SK-N-DZ (cell line): ENCODE measurements around the gene METTL4. TPM values are rescaled to one million over a fixed set of nuclear protein-coding genes. Genes with fewer than 3 reads are reported as not detected.

ENCODE experiments used
- DNase-seq: peaks from one replicate; pipeline ENCODE4 v3.0.0-alpha.2; 2015; ENCODE audit warnings: low spot score
- polyA plus RNA-seq, 2 experiments: library from polyadenylated mRNA; depleted of rRNA; stranded (reverse); fragments of >200 nt; gene quantifications; 2 replicates each; pipeline ENCODE4 v1.2.3, GENCODE V29; 2014

The METTL4 gene
- polyA plus RNA-seq (2014; cell fraction: cytosol; rRNA removed): 18.1 and 18.4 TPM in 2 replicates
- 11.2 and 21.1 TPM in 2 replicates for polyA plus RNA-seq (2014; cell fraction: nucleus; rRNA removed)

- peak; percentile 94 for DNase-seq
These were observed at the start of gene METTL4, which contains the start of gene NDC80 for GRCh38 chr18:2571200-2572170. TSS of gene METTL4 (minus strand) at chr18:2571505. CDS start at chr18:2567216, 4,289 bp downstream. TSS of gene NDC80 (plus strand) at chr18:2571557. CDS start at chr18:2572986, 1,429 bp downstream.

GRCh38 chr18:2618009-2618408 lies 46.7 kb upstream of the METTL4 start:
- DNase-seq: no peak

GRCh38 chr18:2617401-2617998 lies 46.2 kb upstream of the METTL4 start:
- DNase-seq: no peak

GRCh38 chr18:2612996-2613395 lies 41.7 kb upstream of the METTL4 start:
- DNase-seq: no peak

GRCh38 chr18:2610549-2610948 lies 39.2 kb upstream of the METTL4 start:
- DNase-seq: no peak

- DNase-seq: no peak
These were observed 38.3 kb upstream of the METTL4 start for GRCh38 chr18:2609604-2610003.

- no peak for DNase-seq
These were observed 35.0 kb upstream of the METTL4 start for GRCh38 chr18:2606335-2606734.

- DNase-seq: no peak
These were observed 31.5 kb upstream of the METTL4 start for GRCh38 chr18:2602844-2603243.

- DNase-seq: no peak
These were observed 26.3 kb upstream of the METTL4 start for GRCh38 chr18:2597639-2598038.

GRCh38 chr18:2590303-2590702 lies 19.0 kb upstream of the METTL4 start:
- DNase-seq: no peak

- no peak for DNase-seq
These were observed 18.2 kb upstream of the METTL4 start for GRCh38 chr18:2589345-2590068.

- DNase-seq: no peak
These were observed 17.5 kb upstream of the METTL4 start for GRCh38 chr18:2588666-2589344.

GRCh38 chr18:2587788-2588187 lies 16.5 kb upstream of the METTL4 start:
- DNase-seq: no peak

- no peak for DNase-seq
These were observed 2.1 kb upstream of the METTL4 start for GRCh38 chr18:2573408-2573807.

GRCh38 chr18:2572892-2573291 lies 1.6 kb upstream of the METTL4 start:
- no peak for DNase-seq

- no peak for DNase-seq
These were observed 865 bp upstream of the METTL4 start for GRCh38 chr18:2572171-2572569.

GRCh38 chr18:2570772-2571199 lies 519 bp downstream of the METTL4 start:
- no peak for DNase-seq

- no peak for DNase-seq
These were observed 1.7 kb downstream of the METTL4 start for GRCh38 chr18:2569338-2570207.

GRCh38 chr18:2568605-2569004 lies 2.7 kb downstream of the METTL4 start:
- DNase-seq: no peak

GRCh38 chr18:2568129-2568528 lies 3.2 kb downstream of the METTL4 start:
- no peak for DNase-seq
